ENCODE data around the gene CAMK2G. TPM values are rescaled to one million over a fixed set of nuclear protein-coding genes. Genes with fewer than 3 reads are reported as not detected.
"Not testable (repeated sequence)": the region's sequence is repeated elsewhere in the genome, so short reads cannot be mapped to it uniquely, and the experiment has no call there.

CAMK2G gene
- total RNA-seq, 1 experiment from 2014 or later: 16.0 TPM

- no peak for DNase-seq (ENCODE audit: low read depth)
Measured at GRCh38 chr10:73813333-73813732, 61.0 kb downstream of the CAMK2G start.

- no peak for DNase-seq (ENCODE audit: low read depth)
Measured at GRCh38 chr10:73812657-73813056, 61.7 kb downstream of the CAMK2G start.

GRCh38 chr10:73810735-73811465, 63.5 kb downstream of the CAMK2G start:
- DNase-seq (ENCODE audit: low read depth): peak; percentile 14

GRCh38 chr10:73810358-73810734, 64.0 kb downstream of the CAMK2G start:
- DNase-seq (ENCODE audit: low read depth): no peak

GRCh38 chr10:73809061-73809818, 65.1 kb downstream of the CAMK2G start:
- DNase-seq (ENCODE audit: low read depth): no peak

GRCh38 chr10:73808021-73808815, 66.1 kb downstream of the CAMK2G start:
- no peak for DNase-seq (ENCODE audit: low read depth)

- DNase-seq (ENCODE audit: low read depth): no peak
Measured at GRCh38 chr10:73807471-73807870, 66.9 kb downstream of the CAMK2G start.

- DNase-seq (ENCODE audit: low read depth): no peak
Measured at GRCh38 chr10:73806176-73806950, 68.0 kb downstream of the CAMK2G start.

- DNase-seq (ENCODE audit: low read depth): no peak
Measured at GRCh38 chr10:73803680-73804286, 70.6 kb downstream of the CAMK2G start.

- DNase-seq (ENCODE audit: low read depth): no peak
Measured at GRCh38 chr10:73802276-73802991, 71.9 kb downstream of the CAMK2G start.

GRCh38 chr10:73801253-73801590, 73.1 kb downstream of the CAMK2G start:
- no peak for DNase-seq (ENCODE audit: low read depth)

- DNase-seq (ENCODE audit: low read depth): no peak
Measured at GRCh38 chr10:73800560-73801252, 73.6 kb downstream of the CAMK2G start.

- no peak for DNase-seq (ENCODE audit: low read depth)
Measured at GRCh38 chr10:73799899-73800559, 74.3 kb downstream of the CAMK2G start.

GRCh38 chr10:73798927-73799560, 75.3 kb downstream of the CAMK2G start:
- no peak for DNase-seq (ENCODE audit: low read depth)

- no peak for DNase-seq (ENCODE audit: low read depth)
Measured at GRCh38 chr10:73798087-73798486, 76.3 kb downstream of the CAMK2G start.

- no peak for DNase-seq (ENCODE audit: low read depth)
Measured at GRCh38 chr10:73797324-73798025, 76.9 kb downstream of the CAMK2G start.

GRCh38 chr10:73796766-73797165, 77.6 kb downstream of the CAMK2G start:
- DNase-seq (ENCODE audit: low read depth): no peak

GRCh38 chr10:73796035-73796434, 78.3 kb downstream of the CAMK2G start:
- DNase-seq (ENCODE audit: low read depth): not testable (repeated sequence)

All from RPMI7951 (cell line).